ENCODE measurements around the gene RBPJL.

RBPJL gene

DNA sequence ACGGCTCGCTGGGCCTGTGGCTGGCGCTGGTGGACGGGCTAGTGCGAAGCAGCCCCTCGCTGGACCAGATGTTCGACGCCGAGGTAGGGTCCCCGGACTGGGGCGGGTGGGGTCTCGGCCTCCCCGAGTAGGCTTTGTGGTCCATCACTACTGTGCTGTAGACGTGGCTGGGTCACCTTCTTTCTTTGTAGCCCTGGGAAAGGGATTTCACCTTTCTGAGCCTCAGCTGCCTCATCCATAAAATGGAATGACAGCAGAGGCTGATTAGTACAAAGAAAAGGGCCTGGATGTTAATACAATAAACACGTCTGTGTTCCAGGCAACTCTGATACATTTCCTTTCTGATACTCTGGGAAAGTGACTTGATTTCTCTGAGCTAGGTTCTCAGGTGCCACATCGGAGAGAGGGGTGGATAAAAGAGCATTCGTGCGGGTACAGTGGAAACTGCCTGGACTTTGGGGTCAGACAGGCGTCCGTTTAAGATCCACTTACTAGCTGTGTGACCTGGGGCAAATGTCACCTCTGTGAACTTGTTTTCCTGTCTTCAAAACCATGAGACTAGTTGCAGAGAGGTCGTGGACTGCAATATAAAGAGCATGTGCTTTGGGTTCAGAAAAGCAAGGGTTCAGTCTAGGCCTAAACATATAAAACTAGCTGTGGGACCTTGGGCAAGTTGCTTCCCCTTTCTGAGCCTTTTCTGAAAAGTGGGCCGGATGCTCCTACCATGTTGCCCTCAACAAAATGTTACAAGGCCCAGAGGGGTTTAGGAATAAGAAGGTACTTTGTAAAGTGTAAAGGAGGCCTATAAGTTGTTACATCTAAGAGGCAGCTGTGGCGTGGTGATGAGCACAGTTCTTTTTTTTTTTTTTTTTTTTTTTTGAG lies 57.2 kb downstream of the RBPJL start:
- no peak for DNase-seq

DNA sequence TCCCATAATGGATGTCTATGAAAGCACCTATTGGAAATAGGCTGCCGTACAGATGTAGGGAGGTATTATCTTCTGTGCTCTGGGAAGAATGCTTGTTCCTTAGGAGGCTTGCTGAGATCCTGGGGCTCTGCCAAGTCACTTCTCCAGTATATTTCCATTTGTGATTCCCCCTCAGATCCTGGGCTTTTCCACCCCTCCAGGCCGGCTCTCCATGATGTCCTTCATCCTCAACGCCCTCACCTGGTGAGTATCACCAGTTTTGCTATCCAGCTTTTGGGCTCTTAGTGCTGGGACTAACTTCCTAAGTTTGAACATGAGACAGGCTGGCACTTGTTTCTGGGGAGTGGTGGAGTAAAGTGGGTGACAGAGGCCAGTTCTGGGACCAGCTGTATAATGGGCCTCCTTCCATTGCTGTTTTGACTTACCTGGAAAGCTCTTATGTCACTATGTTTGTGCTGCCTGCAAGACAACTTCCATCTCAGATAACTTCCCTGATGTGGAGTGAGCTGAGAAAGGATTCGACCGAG lies 58.9 kb downstream of the RBPJL start:
- DNase-seq = no peak

DNA sequence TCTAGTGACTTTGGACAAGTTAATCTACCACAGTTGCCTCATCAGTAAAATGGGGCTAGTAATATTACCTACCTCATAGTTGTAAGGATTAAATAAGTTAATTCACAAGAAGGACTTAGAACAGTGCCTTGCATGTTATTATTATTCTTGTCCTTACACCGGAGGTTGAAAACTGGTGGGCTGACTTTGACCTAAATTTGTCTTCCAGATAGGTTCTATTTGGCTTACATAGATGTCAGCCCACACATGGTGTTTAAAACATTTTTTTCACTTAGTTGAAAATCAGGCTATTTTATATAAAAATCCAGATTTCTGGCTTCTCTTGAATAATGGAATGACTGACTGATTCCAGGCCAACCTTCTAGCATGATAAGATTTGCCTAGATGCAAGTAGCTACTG lies 59.6 kb downstream of the RBPJL start:
- no peak for DNase-seq

DNA sequence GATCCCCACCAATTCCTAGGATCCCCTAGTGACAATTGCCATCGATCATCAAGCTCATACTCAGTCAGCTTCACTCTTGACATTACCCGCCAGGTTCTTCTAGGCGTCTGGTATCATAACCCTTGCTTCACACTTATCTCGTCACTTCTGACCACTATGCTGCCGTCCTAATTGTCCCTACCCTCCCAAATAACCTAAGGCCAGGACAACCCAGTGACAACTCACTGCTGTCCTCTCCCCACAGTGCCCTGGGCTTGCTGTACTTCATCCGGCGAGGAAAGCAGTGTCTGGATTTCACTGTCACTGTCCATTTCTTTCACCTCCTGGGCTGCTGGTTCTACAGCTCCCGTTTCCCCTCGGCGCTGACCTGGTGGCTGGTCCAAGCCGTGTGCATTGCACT lies 60.0 kb downstream of the RBPJL start:
- DNase-seq = no peak

DNA sequence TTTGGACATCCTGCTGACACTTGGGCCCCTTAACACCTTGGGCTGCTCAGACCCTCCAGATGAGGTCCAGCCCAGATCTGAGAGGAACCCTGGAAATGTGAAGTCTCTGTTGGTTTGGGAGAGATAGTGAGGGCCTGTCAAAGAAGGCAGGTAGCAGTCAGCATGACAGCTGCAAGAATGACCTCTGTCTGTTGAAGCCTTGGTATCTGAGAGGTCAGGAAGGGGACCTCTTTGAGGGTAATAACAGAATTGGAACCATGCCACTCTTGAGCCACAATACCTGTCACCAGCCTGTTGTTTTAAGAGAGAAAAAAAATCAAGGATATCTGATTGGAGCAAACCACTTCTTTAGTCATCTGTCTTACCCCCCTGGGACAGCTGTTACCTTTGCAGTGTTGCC lies 60.5 kb downstream of the RBPJL start:
- no peak for DNase-seq

Data from GOT3 (cell line).